Measurements from ENCODE around the gene VWA1.
"Not testable (repeated sequence)": the region's sequence is repeated elsewhere in the genome, so short reads cannot be mapped to it uniquely, and the experiment has no call there.

The VWA1 gene

GRCh38 chr1:1402901-1403392 is 32.5 kb upstream of the VWA1 start:
- DNase-seq (ENCODE audit: low spot score), result not testable (repeated sequence)

DNA sequence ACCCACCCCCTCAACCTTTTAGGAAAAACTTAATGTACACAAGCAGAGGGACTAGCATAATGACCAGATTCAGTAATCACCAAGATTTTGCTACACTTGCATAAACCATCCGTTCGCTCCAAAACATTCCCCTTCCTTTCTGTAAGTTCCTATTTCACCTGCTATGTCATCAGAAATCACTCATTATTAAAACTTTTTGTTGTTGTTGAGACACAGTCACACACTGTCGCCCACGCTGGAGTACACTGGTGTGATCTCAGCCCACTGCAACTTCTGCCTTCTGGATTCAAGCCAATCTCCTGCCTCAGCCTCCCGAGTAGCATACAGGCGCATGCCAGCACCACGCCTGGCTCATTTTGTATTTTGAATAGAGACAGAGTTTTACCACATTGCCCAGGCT is 31.8 kb upstream of the VWA1 start:
- DNase-seq (ENCODE audit: low spot score), result no peak

DNA sequence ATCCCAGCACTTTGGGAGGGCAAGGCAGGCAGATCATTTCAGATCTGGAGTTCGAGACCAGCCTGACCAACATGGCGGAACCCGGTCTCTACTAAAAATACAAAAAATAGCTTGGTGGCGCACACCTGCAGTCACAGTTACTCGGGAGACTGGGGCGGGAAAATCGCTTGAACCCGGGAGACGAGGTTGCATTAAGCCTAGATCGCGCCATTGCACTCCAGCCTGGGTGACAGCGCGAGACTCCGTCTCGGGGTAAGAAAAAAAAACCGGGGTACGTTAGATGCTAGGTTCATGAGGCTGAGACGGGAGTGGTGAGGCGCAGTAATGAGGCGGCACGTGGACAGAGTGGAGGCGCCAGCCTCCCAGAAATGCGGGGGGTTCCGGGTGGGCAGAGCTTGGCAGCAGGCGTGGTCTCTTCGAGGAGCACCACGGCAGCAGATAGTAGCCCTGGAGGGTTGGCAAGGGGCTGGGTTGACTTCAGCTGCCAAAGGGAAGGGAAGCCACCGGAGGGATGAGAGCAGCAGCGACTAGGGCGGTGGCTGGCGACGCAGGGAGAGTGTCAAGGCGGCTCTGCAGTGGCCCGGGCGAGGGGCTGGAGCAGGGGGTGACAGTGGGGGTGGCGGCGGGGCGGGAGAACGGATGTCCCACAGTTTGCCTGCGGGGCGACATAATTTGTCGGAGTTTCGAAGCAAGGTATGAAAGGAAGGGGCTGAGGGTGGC is 29.2 kb upstream of the VWA1 start:
- no peak for DNase-seq (ENCODE audit: low spot score)

DNA sequence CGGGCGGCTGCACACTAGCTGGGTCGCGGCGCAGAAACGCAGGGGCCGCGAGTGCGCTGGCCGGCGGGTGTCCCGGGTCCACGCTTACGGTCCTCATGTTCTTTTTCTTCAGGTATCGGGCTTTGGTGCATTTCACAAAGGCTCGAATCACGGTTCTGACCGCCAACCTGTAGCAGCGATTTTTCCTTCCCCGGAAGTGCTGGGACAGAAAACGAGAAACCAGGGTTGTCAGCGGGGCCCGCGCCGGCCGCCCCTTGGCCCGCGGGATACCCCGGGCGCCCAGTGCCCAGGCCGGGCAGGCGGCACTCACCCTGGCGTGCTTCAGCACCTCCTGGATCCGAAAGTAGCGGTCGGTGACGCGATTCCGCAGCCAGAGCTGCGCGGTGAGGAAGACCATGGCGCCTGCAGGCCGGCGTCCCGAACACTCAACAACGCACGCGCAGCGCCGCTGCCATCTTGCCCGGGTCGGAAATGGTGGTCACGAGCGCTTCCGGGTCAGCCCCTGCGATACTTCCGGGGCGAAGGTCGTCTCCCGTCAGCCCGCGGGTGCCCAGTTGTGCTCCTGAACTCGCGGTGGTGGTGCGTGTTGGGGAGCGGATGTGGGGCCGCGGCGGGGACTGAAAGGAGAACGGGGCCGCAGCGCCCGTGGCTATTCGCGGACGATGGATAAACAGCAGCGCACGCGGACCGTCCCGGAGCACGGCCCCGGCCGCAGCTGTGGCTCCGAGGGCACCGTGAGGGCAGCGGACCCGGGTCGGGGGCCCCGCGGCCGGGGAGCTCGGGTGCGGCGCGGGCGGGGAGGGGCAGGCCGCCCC is 28.5 kb upstream of the VWA1 start, which contains the start of gene MRPL20:
Gene MRPL20 (minus strand): TSS at position 473 of the 815 bp plus-strand sequence. CDS start 76 bp downstream, at position 397.
- peak; percentile 94 for DNase-seq (ENCODE audit: low spot score)

DNA sequence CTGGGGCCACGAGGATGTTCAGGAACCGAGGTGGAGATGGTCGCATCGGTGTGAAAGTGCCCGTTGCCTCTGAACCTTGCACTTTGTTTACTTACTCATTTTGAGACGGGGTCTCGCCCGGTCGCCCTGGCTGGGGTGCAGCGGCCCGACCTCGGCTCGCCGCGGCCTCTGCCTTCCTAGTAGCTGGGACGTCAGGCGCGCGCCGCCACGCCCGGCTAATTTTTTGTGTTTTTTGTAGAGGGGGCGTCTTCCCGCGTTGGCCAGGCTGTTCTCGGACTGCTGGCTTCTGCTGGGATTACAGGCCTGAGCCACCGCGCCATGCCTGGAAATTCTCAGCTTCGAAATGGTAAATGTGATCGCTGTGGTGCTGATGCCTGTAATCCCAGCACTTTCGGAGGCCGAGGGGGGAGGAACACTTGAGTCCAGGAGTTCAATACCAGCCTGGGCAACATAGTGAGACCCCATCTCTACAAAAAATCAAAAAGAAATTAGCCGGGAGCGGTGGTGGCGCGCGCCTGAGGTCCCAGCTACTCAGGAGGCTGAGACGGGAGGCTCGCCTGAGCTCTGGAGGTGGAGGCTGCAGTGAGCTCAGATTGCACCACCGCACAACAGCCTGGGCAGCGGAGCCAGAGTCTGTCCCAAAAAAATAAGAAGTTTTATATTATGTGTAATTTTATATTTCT is 27.7 kb upstream of the VWA1 start:
- no peak for DNase-seq (ENCODE audit: low spot score)

GRCh38 chr1:1410238-1410637 is 25.3 kb upstream of the VWA1 start:
- DNase-seq (ENCODE audit: low spot score), result not testable (repeated sequence)

- DNase-seq (ENCODE audit: low spot score), result no peak
These were observed 23.9 kb upstream of the VWA1 start for GRCh38 chr1:1411626-1412025.

- not testable (repeated sequence) for DNase-seq (ENCODE audit: low spot score)
These were observed 23.1 kb upstream of the VWA1 start for GRCh38 chr1:1412311-1412902.

- no peak for DNase-seq (ENCODE audit: low spot score)
These were observed 19.7 kb upstream of the VWA1 start for GRCh38 chr1:1415751-1416150.

DNA sequence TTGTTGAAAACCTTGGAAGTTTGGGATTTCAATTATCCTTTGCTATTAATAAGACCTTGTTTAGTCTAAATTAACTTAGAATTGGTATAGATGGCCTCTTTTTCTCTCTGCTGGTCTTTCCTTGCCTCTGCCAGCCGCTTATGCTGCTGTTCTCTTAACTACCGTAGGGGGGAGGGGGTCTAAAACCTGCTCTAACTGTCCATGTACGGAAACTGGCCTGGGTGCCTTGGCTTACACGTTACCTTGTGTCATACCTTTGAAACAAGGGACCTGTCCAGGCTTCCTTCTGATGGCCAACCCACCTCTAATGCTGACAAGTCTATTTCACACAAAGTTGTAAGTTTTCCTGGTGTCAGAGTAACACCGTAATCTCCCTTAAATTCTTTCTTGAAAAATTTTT is 18.1 kb upstream of the VWA1 start:
- DNase-seq (ENCODE audit: low spot score), result not testable (repeated sequence)

GRCh38 chr1:1417825-1418463 is 17.5 kb upstream of the VWA1 start:
- not testable (repeated sequence) for DNase-seq (ENCODE audit: low spot score)

DNA sequence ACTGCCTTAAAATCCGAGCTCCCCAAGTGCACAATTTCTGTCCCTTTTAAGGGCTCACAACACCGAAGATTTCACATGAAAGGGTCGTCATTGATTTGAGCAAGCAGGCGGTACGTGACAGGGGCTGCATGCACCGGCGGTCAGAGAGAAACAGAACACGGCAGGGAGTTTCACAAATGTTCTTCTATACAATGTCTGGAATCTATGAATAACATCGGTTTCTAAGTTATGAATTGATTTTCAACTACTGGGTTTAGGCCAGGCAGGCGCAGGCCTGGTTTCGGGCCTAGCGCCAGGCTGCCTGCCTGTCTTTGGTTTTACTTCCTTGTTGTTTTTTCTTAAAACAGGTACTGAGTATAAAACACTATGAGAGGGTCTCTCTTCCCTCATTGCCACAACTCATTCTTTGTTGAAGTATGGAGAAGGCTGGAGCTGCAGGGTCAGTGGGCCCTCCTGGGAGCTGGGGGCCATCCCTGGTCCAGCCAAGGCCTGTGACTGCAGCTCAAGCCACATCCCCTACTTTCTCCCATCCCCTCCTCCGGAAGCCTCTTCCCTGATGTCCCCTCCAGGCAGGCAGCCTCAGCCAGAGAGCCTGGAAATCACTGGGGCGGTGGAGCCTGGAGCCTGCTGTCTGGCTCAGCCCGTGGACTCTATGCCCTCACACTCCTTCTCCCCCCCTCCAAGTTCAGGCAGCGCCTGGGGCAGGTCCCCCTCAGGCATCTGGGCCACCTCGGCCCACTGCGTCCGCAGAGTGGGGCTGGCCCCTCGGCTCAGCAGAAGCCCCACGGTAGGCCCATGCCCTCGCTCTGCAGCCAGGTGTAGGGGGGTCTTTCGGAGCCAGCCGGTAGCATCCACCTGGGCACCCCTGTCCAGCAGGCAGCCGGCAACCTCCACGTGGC is 16.8 kb upstream of the VWA1 start:
- no peak for DNase-seq (ENCODE audit: low spot score)

- DNase-seq (ENCODE audit: low spot score), result no peak
These were observed 16.1 kb upstream of the VWA1 start for GRCh38 chr1:1419363-1419812.

DNA sequence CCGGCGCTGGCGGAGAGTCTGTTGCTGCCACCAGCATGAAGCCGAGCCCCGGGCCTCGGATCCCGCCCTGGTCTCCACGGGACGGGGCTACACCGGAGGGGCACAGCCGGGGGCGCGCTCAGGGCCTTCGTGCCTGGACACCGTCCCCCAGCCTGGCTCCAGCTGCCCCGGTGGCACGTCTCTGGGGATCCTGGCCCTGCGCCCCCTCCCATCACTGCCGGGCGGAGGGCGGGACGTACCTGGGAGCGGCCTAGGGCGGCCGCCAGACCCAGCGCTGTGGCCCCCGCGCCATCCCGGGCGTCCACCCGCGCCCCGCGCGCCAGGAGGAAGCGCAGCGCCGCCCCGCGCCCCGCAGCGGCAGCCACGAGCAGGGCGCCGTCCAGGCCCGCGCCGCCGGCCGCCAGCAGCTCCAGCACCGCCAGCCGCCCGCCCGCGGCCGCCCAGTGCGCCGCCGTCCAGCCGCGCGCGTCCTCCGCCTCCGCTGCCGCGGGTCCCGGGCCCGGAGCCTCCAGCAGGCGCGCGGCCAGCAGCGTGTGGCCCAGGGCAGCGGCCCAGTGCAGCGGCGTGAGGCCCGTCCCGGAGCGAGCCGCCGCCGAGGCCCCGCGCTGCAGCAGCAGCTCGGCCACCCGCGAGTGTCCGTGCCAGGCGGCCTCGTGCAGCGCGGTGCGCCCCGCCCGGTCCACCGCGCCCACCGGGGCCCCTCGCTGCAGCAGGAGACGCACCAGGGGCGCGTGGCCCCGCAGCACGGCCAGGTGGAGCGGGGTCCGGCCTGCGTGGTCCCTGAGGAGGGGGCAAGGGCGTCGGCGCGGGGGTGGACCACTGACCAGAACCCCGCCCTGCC is 15.5 kb upstream of the VWA1 start:
- DNase-seq (ENCODE audit: low spot score), result no peak

DNA sequence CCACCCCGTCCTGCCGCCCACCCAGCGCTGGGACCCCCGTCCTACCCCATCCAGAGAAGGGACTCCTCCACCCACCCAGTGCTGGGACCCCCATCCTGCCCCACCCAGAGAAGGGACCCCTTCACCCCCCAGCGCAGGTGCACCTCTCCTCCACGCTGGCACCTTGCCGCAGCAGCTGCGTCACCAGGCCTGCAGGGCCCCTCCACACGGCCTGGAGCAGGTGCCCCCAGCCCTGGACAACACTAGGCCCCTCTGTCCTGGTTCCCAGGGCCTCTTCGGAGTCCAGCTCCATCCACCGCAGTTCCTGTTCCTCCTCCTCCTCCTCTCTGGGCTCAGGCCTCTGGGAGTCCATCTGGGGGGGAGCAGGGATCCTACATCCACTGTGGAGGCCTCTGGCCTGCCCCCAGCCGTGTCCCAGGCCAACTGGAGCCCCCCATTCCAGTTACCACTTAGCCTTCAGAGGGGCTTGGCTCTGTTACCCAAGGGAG is 14.8 kb upstream of the VWA1 start:
- no peak for DNase-seq (ENCODE audit: low spot score)

DNA sequence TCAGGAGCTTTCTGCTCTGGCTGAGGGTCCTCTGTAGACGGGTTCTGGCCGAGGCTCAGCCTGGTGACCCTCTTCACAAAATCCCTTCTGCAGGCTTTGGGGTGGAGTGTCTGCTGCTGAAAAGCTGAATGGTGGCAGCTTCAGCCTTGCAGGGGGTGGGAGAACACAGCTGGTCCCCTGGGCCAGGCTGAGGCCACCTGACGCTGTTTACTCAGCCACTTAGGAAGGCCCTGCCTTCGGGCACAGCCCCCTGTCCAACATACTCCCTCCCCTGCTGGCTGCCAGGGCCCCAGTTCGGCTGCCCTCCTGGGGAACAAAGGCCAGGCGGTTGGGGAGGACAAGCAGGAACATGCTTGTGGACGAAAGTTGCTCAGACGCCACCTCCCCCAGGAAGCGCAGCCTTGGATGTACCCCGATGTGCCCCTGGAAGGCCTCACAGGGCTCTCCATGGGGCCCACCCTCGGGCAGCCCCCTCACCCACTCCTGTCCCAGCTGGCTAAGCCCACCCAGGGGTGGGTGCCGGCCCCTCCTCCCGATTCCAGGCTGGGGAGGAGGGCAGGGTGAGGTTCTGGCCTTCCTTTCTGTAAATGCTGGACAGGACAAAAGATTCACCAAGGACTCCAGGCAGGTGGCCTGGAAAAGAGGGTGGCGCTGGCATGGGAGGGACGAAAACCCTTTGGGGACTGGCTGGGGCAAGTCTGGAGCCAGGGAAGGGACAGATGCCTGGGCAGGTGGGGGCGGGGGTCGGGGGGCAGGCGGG is 14.2 kb upstream of the VWA1 start, which contains the start of gene ANKRD65:
Gene ANKRD65 (minus strand): TSS at position 130 of the 760 bp plus-strand sequence. CDS start 271 bp downstream, outside the sequence.
- peak; percentile 72 for DNase-seq (ENCODE audit: low spot score)

- DNase-seq (ENCODE audit: low spot score), result no peak
These were observed 13.5 kb upstream of the VWA1 start for GRCh38 chr1:1421907-1422464.

All from Ammon's horn (tissue), 1 donor.